Heart left ventricle (tissue), 16 donors: Measurements from ENCODE around the gene RNF167. TPM values are rescaled to one million over a fixed set of nuclear protein-coding genes. Genes with fewer than 3 reads are reported as not detected.
A peak's percentile ranks its signal among the peaks of the same experiment; 100 is the strongest.

Experiments
- ATAC-seq, 4 donors: fragments of 200-7000 bp; cut with Tn5 transposase; one replicate each; pipeline ENCODE4 v1.9.1; 2020 to 2022; ENCODE audit warnings: moderate library complexity in 4 of 4, mild to moderate bottlenecking in 3 of 4, moderate number of reproducible peaks in 1 of 4
- DNase-seq, 5 donors: peaks; one replicate each; pipeline ENCODE4 v3.0.0-alpha.2; 2020
- H3K27ac ChIP-seq, 12 donors: fragments of 200-600 bp; sonication (generic) in 4 of 12; one replicate each; pipeline versions ENCODE4 v1.5.0 to v1.8.0; 2016 to 2022; ENCODE audit warnings: mild to moderate bottlenecking in 2 of 12
- H3K27me3 ChIP-seq, 9 donors: fragments of 200-600 bp; sonication (generic) in 2 of 9; one replicate each; pipeline versions ENCODE4 v1.5.1 to v1.8.0; 2016 to 2022; ENCODE audit warnings: mild to moderate bottlenecking in 3 of 9
- H3K36me3 ChIP-seq, 9 donors: fragments of 200-600 bp; sonication (generic) in 2 of 9; one replicate each; pipeline versions ENCODE4 v1.5.0 to v1.8.0; 2018 to 2022; ENCODE audit warnings: mild to moderate bottlenecking in 2 of 9
- H3K4me1 ChIP-seq, 12 donors: fragments of 200-600 bp; sonication (generic) in 4 of 12; one replicate each; pipeline versions ENCODE4 v1.5.0 to v1.8.0; 2016 to 2022; ENCODE audit warnings: mild to moderate bottlenecking in 3 of 12
- H3K4me3 ChIP-seq, 12 donors: fragments of 200-600 bp; sonication (generic) in 4 of 12; one replicate each; pipeline versions ENCODE4 v1.5.0 to v1.8.0; 2017 to 2022; ENCODE audit warnings: mild to moderate bottlenecking in 9 of 12, moderate library complexity in 4 of 12
- H3K9me3 ChIP-seq, 12 donors: fragments of 200-600 bp; sonication (generic) in 4 of 12; one replicate each; pipeline versions ENCODE4 v1.5.0 to v1.8.0; 2016 to 2022; ENCODE audit warnings: mild to moderate bottlenecking in 1 of 12
- POLR2A ChIP-seq, 2 donors: fragments of 450-650 bp; IDR thresholded peaks; one replicate each; pipeline ENCODE4 v1.6.1; 2017; ENCODE audit warnings: antibody characterized with exemption in 2 of 2, mild to moderate bottlenecking in 2 of 2, moderate library complexity in 2 of 2
- WGBS, 4 donors: extraction: QIAGEN DNeasy Blood & Tissue Kit in 2 of 4; methylation state at CpG; one replicate each; pipeline versions ENCODE4 v1.1.5 to v1.1.7; 2013 to 2018; 5-methylcytosine and 5-hydroxymethylcytosine counted together
- intact Hi-C, 10 donors: fragments of 100-400 bp; cut with DNase I; formaldehyde crosslinking; loops; one replicate each; pipeline versions ENCODE4 v1.11.1 to v1.14.2; 2022
- polyA plus RNA-seq, 2 donors: library from polyadenylated mRNA; stranded (reverse); fragments of 200-250 nt; gene quantifications; one replicate each; pipeline ENCODE4 v1.2.3, GENCODE V29; 2013
- total RNA-seq, 9 donors: library from RNA; depleted of rRNA in 2 of 9; stranded (reverse); fragments of >200 nt in 2 of 9; fragmentation: NEBNext Ultra II Directional in 3 of 9; extraction: Animal tissue kit (Norgen Biotek cat#: 25700) in 3 of 9; gene quantifications; one replicate each; pipeline versions ENCODE4 v1.1.0 to v1.2.4, GENCODE V29; 2016 to 2023
- TF ChIP-seq, protein P1 (sequence below), 12 donors: fragments of 200-600 bp; sonication (generic) in 4 of 12; IDR thresholded peaks; one replicate each; pipeline versions ENCODE4 v1.5.0 to v1.8.0; 2018 to 2022; ENCODE audit warnings: antibody characterized with exemption in 12 of 12, mild to moderate bottlenecking in 5 of 12
- donor health status: ischemic (EF 13 %, LVEDD 7.1; RV severe dilation, severe dysfunction).
- donor health status: healthy with polysubstance abuse.
- donor health status: DM: no; HTN: yes; CAD: no.
- donor health status: DM: no; HTN: no; CAD: no.
- donor health status: ischemic (EF 25% LVEDD 6.9; RV normal size, moderate dysfunction).
- donor health status: ischemic (EF 25% LVEDD 5.7; RV mildly dilated, moderate dysfunction).
- donor health status: healthy.
- donor health status: DM: yes; HTN: yes; CAD: no.
- donor health status: ischemic (EF 35%, LVEDD 5.7; RV mildly dilated, moderate dysfunction).
- donor health status: nonischemic (EF 11% LVEDD 7.7; RV severe dilation, severe dysfunction).
- donor health status: DM: yes; HTN: yes; CAD: no.
- donor health status: PGD.
- donor health status: ischemic (EF 29% LVEDD 5.4; RV normal size, mild dysfunction).
- donor health status: nonischemic (EF 23%, LVEDD 6.1; RV moderate dilation, normal function).

The RNF167 gene
- total and polyA plus RNA-seq, 11 donors, result 50.7 to 152 (median 81.2) TPM

DNA sequence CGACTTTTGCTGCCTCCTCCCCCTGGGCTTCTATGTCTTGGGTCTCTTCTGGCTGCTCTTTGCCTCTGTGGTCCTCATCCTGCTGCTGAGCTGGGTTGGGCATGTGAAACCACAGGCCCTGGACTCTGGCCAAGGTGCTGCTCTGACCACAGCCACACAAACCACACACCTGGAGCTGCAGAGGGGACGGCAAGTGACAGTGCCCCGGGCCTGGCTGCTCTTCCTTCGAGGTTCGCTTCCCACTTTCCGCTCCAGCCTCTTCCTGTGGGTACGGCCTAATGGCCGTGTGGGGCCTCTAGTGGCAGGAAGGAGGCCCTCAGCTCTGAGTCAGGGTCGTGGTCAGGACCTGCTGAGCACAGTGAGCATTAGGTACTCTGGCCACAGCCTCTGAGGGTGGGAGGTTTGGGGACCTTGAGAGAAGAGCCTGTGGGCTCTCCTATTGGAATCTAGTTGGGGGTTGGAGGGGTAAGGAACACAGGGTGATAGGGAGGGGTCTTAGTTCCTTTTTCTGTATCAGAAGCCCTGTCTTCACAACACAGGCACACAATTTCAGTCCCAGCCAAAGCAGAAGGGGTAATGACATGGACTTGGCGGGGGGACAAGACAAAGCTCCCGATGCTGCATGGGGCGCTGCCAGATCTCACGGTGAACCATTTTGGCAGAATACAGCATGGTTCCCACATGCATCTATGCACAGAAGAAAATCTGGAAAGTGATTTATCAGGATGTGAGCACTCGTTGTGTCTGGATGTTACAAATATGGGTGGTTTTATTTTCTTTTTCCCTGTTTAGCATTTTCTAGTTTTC lies 5.7 kb upstream of the RNF167 start:
- Histone ChIP-seq H3K27ac (peak overlapping the region in 9 of 12 donors; percentile 13 to 54 (median 34)), H3K9me3 (no peaks in the 10 kb centered on the region), H3K27me3 (no peaks in the 10 kb centered on the region), H3K36me3 (peaks cover 0 to 38% (median 23%) of the 10 kb centered on the region in 9 donors), H3K4me3 (peak overlapping the region in 1 of 12 donors; percentile 2), H3K4me1 (peaks cover 5 to 39% (median 22%) of the 10 kb centered on the region in 12 donors)
- no peak for TF ChIP-seq POLR2A (IDR thresholded peaks at IDR 0.05)
- TF ChIP-seq, protein P1, sequence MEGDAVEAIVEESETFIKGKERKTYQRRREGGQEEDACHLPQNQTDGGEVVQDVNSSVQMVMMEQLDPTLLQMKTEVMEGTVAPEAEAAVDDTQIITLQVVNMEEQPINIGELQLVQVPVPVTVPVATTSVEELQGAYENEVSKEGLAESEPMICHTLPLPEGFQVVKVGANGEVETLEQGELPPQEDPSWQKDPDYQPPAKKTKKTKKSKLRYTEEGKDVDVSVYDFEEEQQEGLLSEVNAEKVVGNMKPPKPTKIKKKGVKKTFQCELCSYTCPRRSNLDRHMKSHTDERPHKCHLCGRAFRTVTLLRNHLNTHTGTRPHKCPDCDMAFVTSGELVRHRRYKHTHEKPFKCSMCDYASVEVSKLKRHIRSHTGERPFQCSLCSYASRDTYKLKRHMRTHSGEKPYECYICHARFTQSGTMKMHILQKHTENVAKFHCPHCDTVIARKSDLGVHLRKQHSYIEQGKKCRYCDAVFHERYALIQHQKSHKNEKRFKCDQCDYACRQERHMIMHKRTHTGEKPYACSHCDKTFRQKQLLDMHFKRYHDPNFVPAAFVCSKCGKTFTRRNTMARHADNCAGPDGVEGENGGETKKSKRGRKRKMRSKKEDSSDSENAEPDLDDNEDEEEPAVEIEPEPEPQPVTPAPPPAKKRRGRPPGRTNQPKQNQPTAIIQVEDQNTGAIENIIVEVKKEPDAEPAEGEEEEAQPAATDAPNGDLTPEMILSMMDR (IDR thresholded peaks at IDR 0.05), result peak in 4 of 12 donors; percentile 16 to 40 (median 20)
- ATAC-seq (peak; percentile 11 to 41 (median 34)), DNase-seq (peak in 1 of 5 donors; percentile 71)
- intact Hi-C loops, result loop anchor here in 2 of 10 donors (10.0 kb wide), 1 partner anchor 50 kb away; the partner anchor contains the start of gene CAMTA2 (in 2 of the 2)
- 19 to 30% (median 21%) methylated on average over 14 of the region's 14 CpGs for WGBS, 4 donors

DNA sequence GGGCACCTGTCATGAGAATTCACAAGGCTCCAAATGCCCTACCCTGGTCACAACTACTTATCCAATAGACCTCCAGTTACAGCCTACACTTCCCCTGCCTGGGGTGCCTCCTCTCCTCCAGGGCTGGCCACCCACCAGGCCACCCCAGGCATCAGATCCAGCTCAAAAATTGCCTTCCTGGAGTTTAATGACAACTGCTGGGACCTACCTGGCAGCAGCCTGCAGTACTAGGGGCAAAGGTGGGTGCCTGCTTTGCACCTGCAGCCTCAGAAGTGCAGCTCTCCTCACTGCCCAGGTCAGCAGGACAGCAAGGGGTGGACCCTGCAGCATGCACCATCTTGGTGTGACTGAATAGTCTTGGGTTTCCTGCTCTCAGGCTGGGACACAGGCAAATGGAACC lies 4.4 kb upstream of the RNF167 start:
- DNase-seq (no peak), ATAC-seq (no peak)
- H3K36me3 ChIP-seq, result peaks cover 0 to 37% (median 23%) of the 10 kb centered on the region in 9 donors
- intact Hi-C loops, result loop anchor here in 5 of 10 donors (5.0 to 10.0 kb wide), 5 partner anchors 37 to 62 kb away; partner anchors contain the start of genes CAMTA2 (in 3 of the 5), INCA1 (in 1 of the 5) and KIF1C (in 1 of the 5)
- peaks cover 5 to 40% (median 24%) of the 10 kb centered on the region in 12 donors for H3K4me1 ChIP-seq
- no peaks in the 10 kb centered on the region for H3K27me3 ChIP-seq
- H3K9me3 ChIP-seq, result no peaks in the 10 kb centered on the region
- H3K4me3 ChIP-seq, result no peak overlapping the region
- H3K27ac ChIP-seq, result no peak overlapping the region
- TF ChIP-seq, protein P1 (IDR thresholded peaks at IDR 0.05), result no peak
- TF ChIP-seq POLR2A (IDR thresholded peaks at IDR 0.05), result no peak

DNA sequence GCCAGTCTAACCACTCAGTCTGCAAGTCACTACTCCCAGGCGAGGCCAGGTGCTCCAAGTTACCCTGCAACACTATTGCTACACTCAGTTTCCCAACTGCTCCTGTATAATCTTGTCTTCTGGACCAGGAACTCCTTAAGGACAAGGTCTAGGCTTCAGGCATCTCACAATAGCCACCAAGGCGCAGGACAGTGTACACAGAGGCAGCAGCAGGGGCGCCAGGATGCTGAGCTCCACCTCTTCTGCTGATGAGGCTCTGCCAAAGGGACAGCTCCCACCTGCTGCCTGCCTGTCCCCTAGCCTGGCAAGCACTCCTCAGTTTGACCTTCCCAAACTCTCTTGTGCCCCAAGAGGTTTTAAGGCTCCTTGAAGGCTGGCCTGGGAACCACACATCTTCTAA lies 3.6 kb upstream of the RNF167 start:
- no peak overlapping the region for H3K4me3 ChIP-seq
- H3K36me3 ChIP-seq, result peaks cover 0 to 33% (median 23%) of the 10 kb centered on the region in 9 donors
- 80 to 93% (median 81%) methylated on average over 3 of the region's 3 CpGs for WGBS, 4 donors
- ATAC-seq (no peak), DNase-seq (no peak)
- no peak for TF ChIP-seq POLR2A (IDR thresholded peaks at IDR 0.05)
- TF ChIP-seq, protein P1 (IDR thresholded peaks at IDR 0.05), result no peak
- H3K4me1 ChIP-seq, result peaks cover 6 to 48% (median 32%) of the 10 kb centered on the region in 12 donors
- no peaks in the 10 kb centered on the region for H3K9me3 ChIP-seq
- H3K27me3 ChIP-seq, result no peaks in the 10 kb centered on the region
- intact Hi-C loops, result loop anchor here in 5 of 10 donors (5.0 to 10.0 kb wide), 5 partner anchors 36 to 61 kb away; partner anchors contain the start of genes CAMTA2 (in 3 of the 5), INCA1 (in 1 of the 5) and KIF1C (in 1 of the 5)
- H3K27ac ChIP-seq, result no peak overlapping the region

DNA sequence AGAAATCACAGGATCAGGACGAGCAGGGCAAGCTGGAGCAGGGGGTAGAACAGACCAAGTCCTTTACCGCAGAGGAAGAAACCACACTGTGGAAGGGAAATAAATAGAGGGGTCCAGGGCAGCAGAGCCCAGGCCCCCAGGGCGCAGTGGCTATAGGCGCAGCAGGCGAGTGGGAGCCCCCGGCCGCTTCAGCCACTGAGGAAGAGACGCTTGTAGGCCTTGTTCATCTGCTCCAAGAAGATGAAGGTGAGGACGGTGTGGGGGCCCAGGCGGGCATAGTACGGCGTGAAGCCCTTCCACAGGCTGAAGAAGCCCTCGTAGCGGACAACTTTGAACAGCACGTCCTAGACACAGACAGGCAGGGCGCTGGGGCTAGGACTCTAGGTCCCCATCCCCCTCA lies 2.5 kb upstream of the RNF167 start:
- intact Hi-C loops, result loop anchor here in 5 of 10 donors (5.0 to 10.0 kb wide), 5 partner anchors 35 to 60 kb away; partner anchors contain the start of genes CAMTA2 (in 3 of the 5), INCA1 (in 1 of the 5) and KIF1C (in 1 of the 5)
- H3K27ac ChIP-seq, result peak overlapping the region in 1 of 12 donors; percentile 99
- no peak for TF ChIP-seq POLR2A (IDR thresholded peaks at IDR 0.05)
- TF ChIP-seq, protein P1 (IDR thresholded peaks at IDR 0.05), result no peak
- peaks cover 9 to 51% (median 36%) of the 10 kb centered on the region in 12 donors for H3K4me1 ChIP-seq
- no peaks in the 10 kb centered on the region for H3K9me3 ChIP-seq
- ATAC-seq, result no peak
- H3K36me3 ChIP-seq, result peaks cover 0 to 44% (median 29%) of the 10 kb centered on the region in 9 donors
- peak in 1 of 5 donors; percentile 40 for DNase-seq
- WGBS, 4 donors, result 84 to 93% (median 91%) methylated on average over 16 of the region's 16 CpGs
- H3K4me3 ChIP-seq, result no peak overlapping the region
- H3K27me3 ChIP-seq, result no peaks in the 10 kb centered on the region
